Caco-2 (cell line): Measurements from ENCODE around the gene FRMD7. TPM values are rescaled to one million over a fixed set of nuclear protein-coding genes. Genes with fewer than 3 reads are reported as not detected.

Source experiments
- BruUV-seq: library from RNA; stranded (reverse); fragments of 400-500 nt; replicated peaks from 2 replicates; lab custom pipeline; 2021; lab: Mats Ljungman, UMichigan
- CTCF ChIA-PET: fragments of 300-600 bp; sonication (Branson Sonifier 250); formaldehyde crosslinking; loops from one replicate; lab custom pipeline; 2022; ENCODE audit warnings: antibody characterized with exemption; lab: Charles Lee
- POLR2A ChIA-PET: fragments of 300-600 bp; sonication (Branson Sonifier 250); formaldehyde crosslinking; loops from one replicate; lab custom pipeline; 2022; ENCODE audit warnings: antibody characterized with exemption; lab: Charles Lee
- DNase-seq, 2 experiments: peaks; one replicate each; pipeline versions ENCODE4 v3.0.0 to v3.0.0-alpha.2; 2020 to 2022
- H3K27me3 ChIP-seq: replicated peaks from 2 replicates; pipeline ENCODE4 v1.6.0; 2011; ENCODE audit warnings: low read length; ENCODE audit not compliant: control insufficient read depth, insufficient read depth
- H3K36me3 ChIP-seq: 2 replicates; pipeline ENCODE4 v1.5.1; 2011; ENCODE audit warnings: low read length; ENCODE audit not compliant: control insufficient read depth, insufficient read depth
- H3K4me1 ChIP-seq: fragments of 250-450 bp; sonication (Bioruptor Pico); 2 replicates; pipeline ENCODE4 v1.5.1; 2020; ENCODE audit warnings: mild to moderate bottlenecking
- H3K4me3 ChIP-seq: 2 replicates; pipeline ENCODE4 v1.5.1; 2011; ENCODE audit warnings: low read depth, mild to moderate bottlenecking, control low read depth, low read length
- H3K9me3 ChIP-seq: fragments of 250-450 bp; sonication (Bioruptor Pico); 2 replicates; pipeline ENCODE4 v1.5.1; 2020; ENCODE audit warnings: mild to moderate bottlenecking, moderate library complexity
- H3K27ac Mint-ChIP-seq: one replicate; pipeline ENCODE4 v1.8.0; 2022; ENCODE audit warnings: mixed read lengths; ENCODE audit not compliant: unreplicated experiment
- H3K27me3 Mint-ChIP-seq: one replicate; pipeline ENCODE4 v1.8.0; 2022; ENCODE audit warnings: mixed read lengths; ENCODE audit not compliant: insufficient read depth, unreplicated experiment
- H3K36me3 Mint-ChIP-seq: one replicate; pipeline ENCODE4 v1.8.0; 2022; ENCODE audit warnings: mild to moderate bottlenecking, mixed read lengths; ENCODE audit not compliant: insufficient read depth, unreplicated experiment
- H3K4me1 Mint-ChIP-seq: one replicate; pipeline ENCODE4 v1.8.0; 2022; ENCODE audit warnings: low read depth, mixed read lengths; ENCODE audit not compliant: unreplicated experiment
- H3K4me3 Mint-ChIP-seq: one replicate; pipeline ENCODE4 v1.8.0; 2022; ENCODE audit warnings: mild to moderate bottlenecking, moderate library complexity, mixed read lengths; ENCODE audit not compliant: unreplicated experiment
- H3K9me3 Mint-ChIP-seq: one replicate; pipeline ENCODE4 v1.8.0; 2022; ENCODE audit warnings: mixed read lengths; ENCODE audit not compliant: unreplicated experiment
- intact Hi-C: fragments of 100-400 bp; cut with micrococcal nuclease; formaldehyde crosslinking; loops from one replicate; pipeline ENCODE4 v1.10.0; 2022; ENCODE audit not compliant: unreplicated experiment
- total RNA-seq: library from RNA; stranded (reverse); gene quantifications from 2 replicates; pipeline ENCODE4 v1.2.3, GENCODE V29; 2022
- TF ChIP-seq, protein P1 (sequence below), 2 experiments: fragments of 200-600 bp in 1 of 2; IDR thresholded peaks; 1 replicate in 1 of 2; 2 replicates in 1 of 2; pipeline versions ENCODE4 v1.5.1 to v1.8.0; 2011 to 2022; ENCODE audit warnings: antibody characterized with exemption in 1 of 2, control low read depth in 1 of 2, inconsistent platforms in 1 of 2, low read depth in 1 of 2, low read length in 1 of 2, mild to moderate bottlenecking in 1 of 2, moderate library complexity in 1 of 2; ENCODE audit not compliant: insufficient read depth in 1 of 2, severe bottlenecking in 1 of 2, unreplicated experiment in 1 of 2

The FRMD7 gene
- total RNA-seq, 1 experiment from 2014 or later = not detected

DNA sequence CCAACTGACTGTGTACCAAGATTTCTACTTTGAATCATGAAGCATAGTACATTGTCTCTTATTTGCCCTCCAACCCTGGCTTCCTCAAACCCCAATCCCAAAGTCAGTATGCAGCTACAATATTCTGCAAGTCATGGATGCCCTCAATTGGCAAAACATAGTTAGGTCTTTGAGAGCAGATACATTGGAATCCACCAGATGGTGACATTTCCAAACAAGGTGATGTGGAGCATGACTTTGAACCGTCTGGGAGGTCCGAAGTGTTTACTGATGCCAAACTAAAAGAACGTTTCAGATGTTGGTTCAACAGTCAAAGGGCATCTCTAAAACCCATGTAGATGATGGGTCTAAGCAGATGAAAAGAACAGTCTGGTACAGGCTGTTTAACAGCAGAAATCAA, 43.7 kb upstream of the FRMD7 start:
- H3K4me1 ChIP-seq = no peaks in the 10 kb centered on the region
- no TSS peak for BruUV-seq
- H3K9me3 Mint-ChIP-seq = no peaks in the 10 kb centered on the region
- ChIA-PET CTCF (interaction anchor here (0.6 to 1.3 kb wide), 2 partner anchors 79 to 506 kb away, joined by 3 read pairs; no protein-coding TSS in a partner anchor), POLR2A (no interaction called here)
- no peak overlapping the region for H3K4me3 Mint-ChIP-seq
- no peak overlapping the region for H3K4me3 ChIP-seq
- no peaks in the 10 kb centered on the region for H3K36me3 Mint-ChIP-seq
- no peaks in the 10 kb centered on the region for H3K27me3 ChIP-seq
- H3K9me3 ChIP-seq = no peaks in the 10 kb centered on the region
- intact Hi-C loops = no loop called here
- no peaks in the 10 kb centered on the region for H3K36me3 ChIP-seq
- no peaks in the 10 kb centered on the region for H3K4me1 Mint-ChIP-seq
- H3K27me3 Mint-ChIP-seq = no peaks in the 10 kb centered on the region
- no peak for DNase-seq
- H3K27ac Mint-ChIP-seq = no peak overlapping the region
- TF ChIP-seq, protein P1, sequence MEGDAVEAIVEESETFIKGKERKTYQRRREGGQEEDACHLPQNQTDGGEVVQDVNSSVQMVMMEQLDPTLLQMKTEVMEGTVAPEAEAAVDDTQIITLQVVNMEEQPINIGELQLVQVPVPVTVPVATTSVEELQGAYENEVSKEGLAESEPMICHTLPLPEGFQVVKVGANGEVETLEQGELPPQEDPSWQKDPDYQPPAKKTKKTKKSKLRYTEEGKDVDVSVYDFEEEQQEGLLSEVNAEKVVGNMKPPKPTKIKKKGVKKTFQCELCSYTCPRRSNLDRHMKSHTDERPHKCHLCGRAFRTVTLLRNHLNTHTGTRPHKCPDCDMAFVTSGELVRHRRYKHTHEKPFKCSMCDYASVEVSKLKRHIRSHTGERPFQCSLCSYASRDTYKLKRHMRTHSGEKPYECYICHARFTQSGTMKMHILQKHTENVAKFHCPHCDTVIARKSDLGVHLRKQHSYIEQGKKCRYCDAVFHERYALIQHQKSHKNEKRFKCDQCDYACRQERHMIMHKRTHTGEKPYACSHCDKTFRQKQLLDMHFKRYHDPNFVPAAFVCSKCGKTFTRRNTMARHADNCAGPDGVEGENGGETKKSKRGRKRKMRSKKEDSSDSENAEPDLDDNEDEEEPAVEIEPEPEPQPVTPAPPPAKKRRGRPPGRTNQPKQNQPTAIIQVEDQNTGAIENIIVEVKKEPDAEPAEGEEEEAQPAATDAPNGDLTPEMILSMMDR (IDR thresholded peaks at IDR 0.05; ENCODE audit: insufficient read depth in 1 of 2, low read depth in 1 of 2, low read length in 1 of 2, severe bottlenecking in 1 of 2, unreplicated experiment in 1 of 2) = no peak

DNA sequence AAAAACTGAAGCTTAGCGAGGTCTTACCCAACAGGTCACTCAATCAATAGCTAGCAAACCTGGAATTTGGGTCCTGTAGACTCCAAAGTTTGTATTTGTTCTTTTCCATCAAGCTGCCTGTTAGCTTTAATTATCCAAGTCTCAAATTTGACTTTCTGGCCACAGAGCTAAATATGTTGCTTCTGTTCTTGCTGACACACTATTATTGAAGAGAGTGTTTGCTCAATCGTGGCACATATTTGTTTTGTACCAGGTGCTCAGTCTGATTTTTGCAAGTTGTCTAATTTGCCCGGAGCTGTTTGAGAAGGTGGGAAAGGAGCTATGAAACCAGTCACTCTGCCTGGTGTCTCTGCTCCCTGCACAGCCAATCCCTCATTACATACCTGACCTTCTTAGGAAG, 41.7 kb upstream of the FRMD7 start:
- no peaks in the 10 kb centered on the region for H3K27me3 Mint-ChIP-seq
- no peaks in the 10 kb centered on the region for H3K27me3 ChIP-seq
- no peaks in the 10 kb centered on the region for H3K4me1 ChIP-seq
- CTCF ChIA-PET = interaction anchor here (0.8 to 1.0 kb wide), 2 partner anchors 50 to 77 kb away, joined by 3 read pairs; no protein-coding TSS in a partner anchor
- H3K4me3 ChIP-seq = no peak overlapping the region
- TF ChIP-seq, protein P1 (IDR thresholded peaks at IDR 0.05; ENCODE audit: insufficient read depth in 1 of 2, low read depth in 1 of 2, low read length in 1 of 2, severe bottlenecking in 1 of 2, unreplicated experiment in 1 of 2) = no peak
- intact Hi-C loops = no loop called here
- DNase-seq = no peak
- BruUV-seq = no TSS peak
- no peaks in the 10 kb centered on the region for H3K36me3 ChIP-seq
- no peaks in the 10 kb centered on the region for H3K4me1 Mint-ChIP-seq
- H3K9me3 ChIP-seq = no peaks in the 10 kb centered on the region
- POLR2A ChIA-PET = no interaction called here
- no peaks in the 10 kb centered on the region for H3K9me3 Mint-ChIP-seq
- H3K27ac Mint-ChIP-seq = no peak overlapping the region
- no peak overlapping the region for H3K4me3 Mint-ChIP-seq
- no peaks in the 10 kb centered on the region for H3K36me3 Mint-ChIP-seq

DNA sequence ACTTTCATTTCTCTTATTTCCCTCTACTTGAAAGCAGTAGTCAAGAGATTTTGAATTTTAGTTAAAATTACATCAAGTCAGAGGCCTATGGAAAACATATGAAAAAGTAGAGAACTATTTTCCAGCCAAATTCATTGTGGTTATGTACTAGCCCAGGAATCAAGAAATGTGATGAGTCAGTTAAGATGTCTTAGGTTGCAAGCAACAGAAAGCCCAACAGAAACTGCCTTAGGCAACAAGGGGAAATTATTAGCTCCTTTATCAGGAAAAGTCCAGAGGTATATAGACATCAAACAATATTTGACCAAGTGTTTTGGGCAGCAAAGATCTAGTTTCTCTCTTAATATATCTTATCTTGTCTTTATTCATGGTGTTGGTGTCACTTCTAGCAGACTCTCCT, 37.8 kb upstream of the FRMD7 start:
- POLR2A ChIA-PET = no interaction called here
- DNase-seq = no peak
- H3K36me3 ChIP-seq = no peaks in the 10 kb centered on the region
- TF ChIP-seq, protein P1 (IDR thresholded peaks at IDR 0.05; ENCODE audit: insufficient read depth in 1 of 2, low read depth in 1 of 2, low read length in 1 of 2, severe bottlenecking in 1 of 2, unreplicated experiment in 1 of 2) = no peak
- no peak overlapping the region for H3K4me3 ChIP-seq
- Mint-ChIP-seq H3K36me3 (no peaks in the 10 kb centered on the region), H3K27ac (no peak overlapping the region), H3K27me3 (no peaks in the 10 kb centered on the region), H3K9me3 (no peaks in the 10 kb centered on the region), H3K4me1 (no peaks in the 10 kb centered on the region), H3K4me3 (no peak overlapping the region)
- no peaks in the 10 kb centered on the region for H3K4me1 ChIP-seq
- intact Hi-C loops = no loop called here
- no peaks in the 10 kb centered on the region for H3K27me3 ChIP-seq
- CTCF ChIA-PET = no interaction called here
- no TSS peak for BruUV-seq
- no peaks in the 10 kb centered on the region for H3K9me3 ChIP-seq
